Spleen (tissue), 11 donors: Measurements from ENCODE around the gene MYOD1. TPM values are rescaled to one million over a fixed set of nuclear protein-coding genes. Genes with fewer than 3 reads are reported as not detected.

Experiments
- DNase-seq: peaks from one replicate; pipeline ENCODE4 v3.0.0-alpha.2; 2020
- H3K27ac ChIP-seq, 8 donors: fragments of 200-600 bp; sonication (generic) in 7 of 8; 1 replicate in 4 of 8; 2 replicates in 4 of 8; pipeline versions ENCODE4 v1.5.0 to v1.8.0; 2016 to 2021; ENCODE audit warnings: inconsistent platforms in 4 of 8, mild to moderate bottlenecking in 4 of 8, moderate library complexity in 1 of 8
- H3K27me3 ChIP-seq, 7 donors: fragments of 200-600 bp; sonication (generic) in 6 of 7; replicated peaks in 1 of 7; 1 replicate in 4 of 7; 2 replicates in 3 of 7; pipeline versions ENCODE4 v1.5.0 to v1.8.0; 2016 to 2021; ENCODE audit warnings: inconsistent platforms in 3 of 7, mild to moderate bottlenecking in 1 of 7
- H3K36me3 ChIP-seq, 6 donors: fragments of 200-600 bp; sonication (generic) in 5 of 6; 1 replicate in 4 of 6; 2 replicates in 2 of 6; pipeline versions ENCODE4 v1.5.0 to v1.8.0; 2016 to 2021; ENCODE audit warnings: inconsistent platforms in 2 of 6
- H3K4me1 ChIP-seq, 6 donors: fragments of 200-600 bp; sonication (generic) in 5 of 6; 1 replicate in 3 of 6; 2 replicates in 3 of 6; pipeline versions ENCODE4 v1.5.0 to v1.8.0; 2016 to 2021; ENCODE audit warnings: inconsistent platforms in 3 of 6
- H3K4me3 ChIP-seq, 8 donors: fragments of 200-600 bp; sonication (generic) in 7 of 8; 1 replicate in 4 of 8; 2 replicates in 4 of 8; pipeline versions ENCODE4 v1.5.0 to v1.8.0; 2016 to 2021; ENCODE audit warnings: inconsistent platforms in 4 of 8, mild to moderate bottlenecking in 4 of 8, moderate library complexity in 2 of 8
- H3K9me3 ChIP-seq, 8 donors: fragments of 200-600 bp; sonication (generic) in 7 of 8; 1 replicate in 4 of 8; 2 replicates in 4 of 8; pipeline versions ENCODE4 v1.5.0 to v1.8.0; 2016 to 2021; ENCODE audit warnings: inconsistent platforms in 4 of 8
- CTCF ChIP-seq, 11 experiments: fragments of 200-600 bp in 7 of 11; fragments of 450-650 bp in 4 of 11; sonication (generic) in 4 of 11; IDR thresholded peaks in 8 of 11; conservative IDR thresholded peaks in 3 of 11; 1 replicate in 7 of 11; 2 replicates in 4 of 11; pipeline versions ENCODE4 v1.4.0 to v1.8.0; 2016 to 2021; ENCODE audit warnings: antibody characterized with exemption in 11 of 11, inconsistent platforms in 4 of 11, mild to moderate bottlenecking in 1 of 11
- POLR2A ChIP-seq, 3 donors: fragments of 450-650 bp; IDR thresholded peaks; one replicate each; pipeline ENCODE4 v1.5.1; 2017; ENCODE audit warnings: antibody characterized with exemption in 3 of 3, mild to moderate bottlenecking in 1 of 3
- POLR2AphosphoS5 ChIP-seq, 3 donors: sonication (generic); formaldehyde crosslinking; IDR thresholded peaks; one replicate each; pipeline ENCODE4 v1.5.1; 2017; ENCODE audit warnings: antibody characterized with exemption in 3 of 3
- WGBS, 5 donors: extraction: QIAGEN DNeasy Blood & Tissue Kit in 3 of 5; methylation state at CpG; one replicate each; pipeline versions ENCODE4 v1.1.5 to v1.1.7; 2013 to 2018; 5-methylcytosine and 5-hydroxymethylcytosine counted together
- intact Hi-C: fragments of 100-400 bp; cut with DNase I; formaldehyde crosslinking; loops from one replicate; pipeline ENCODE4 v1.15.0; 2023; ENCODE audit warnings: low total_unique reads
- polyA plus RNA-seq, 3 donors: library from polyadenylated mRNA; stranded (reverse); fragments of 200-250 nt; gene quantifications; one replicate each; pipeline ENCODE4 v1.2.1, GENCODE V29; 2013
- total RNA-seq, 7 donors: library from RNA; depleted of rRNA in 3 of 7; stranded (reverse); fragments of >200 nt in 3 of 7; fragmentation: NEBNext Ultra II Directional in 4 of 7; extraction: Animal tissue kit (Norgen Biotek cat#: 25700) in 4 of 7; gene quantifications; one replicate each; pipeline versions ENCODE4 v1.1.0 to v1.2.1, GENCODE V29; 2016 to 2021
- donor health status: healthy with polysubstance abuse.
- donor health status: DM: no; HTN: no; CAD: no; lungs with moderate emphysema.
- donor health status: DM: no; HTN: no; CAD: no.
- donor health status: Bipolar disorder and iron deficiency.
- donor health status: healthy.
- donor health status: DM: no; HTN: no; CAD: no.
- donor health status: DM: yes; HTN: yes; CAD: no.

MYOD1 gene
- total and polyA plus RNA-seq, 10 donors: 0.04 TPM; not detected in 9

- Histone ChIP-seq H3K4me3 (no peak overlapping the region), H3K27me3 (peaks cover 0 to 4% (median 0%) of the 10 kb centered on the region in 7 donors), H3K4me1 (no peaks in the 10 kb centered on the region), H3K36me3 (no peaks in the 10 kb centered on the region), H3K27ac (no peak overlapping the region), H3K9me3 (no peaks in the 10 kb centered on the region)
- peak; percentile 67 for DNase-seq
- intact Hi-C loops: no loop called here
- WGBS, 5 donors: 80 to 84% (median 81%) methylated on average over 6 to 9 of the region's 9 CpGs
- TF ChIP-seq POLR2A (IDR thresholded peaks at IDR 0.05) (no peak), POLR2AphosphoS5 (IDR thresholded peaks at IDR 0.05) (no peak), CTCF (IDR thresholded peaks at IDR 0.05 in 8 of 11, conservative IDR thresholded peaks at IDR 0.05 in 3 of 11) (no peak)
Measured at GRCh38 chr11:17770048-17770652, 50.8 kb downstream of the MYOD1 start.

GRCh38 chr11:17770917-17771316 lies 51.5 kb downstream of the MYOD1 start:
- Histone ChIP-seq H3K36me3 (no peaks in the 10 kb centered on the region), H3K4me1 (no peaks in the 10 kb centered on the region), H3K9me3 (no peaks in the 10 kb centered on the region), H3K4me3 (no peak overlapping the region), H3K27ac (no peak overlapping the region), H3K27me3 (no peaks in the 10 kb centered on the region)
- TF ChIP-seq POLR2A (IDR thresholded peaks at IDR 0.05): no peak
- TF ChIP-seq POLR2AphosphoS5 (IDR thresholded peaks at IDR 0.05): no peak
- no peak for TF ChIP-seq CTCF (IDR thresholded peaks at IDR 0.05 in 8 of 11, conservative IDR thresholded peaks at IDR 0.05 in 3 of 11)
- intact Hi-C loops: no loop called here
- DNase-seq: no peak

GRCh38 chr11:17771415-17771814 lies 52.0 kb downstream of the MYOD1 start:
- intact Hi-C loops: no loop called here
- Histone ChIP-seq H3K27me3 (no peaks in the 10 kb centered on the region), H3K9me3 (no peaks in the 10 kb centered on the region), H3K27ac (no peak overlapping the region), H3K4me3 (no peak overlapping the region), H3K4me1 (no peaks in the 10 kb centered on the region), H3K36me3 (no peaks in the 10 kb centered on the region)
- DNase-seq: no peak
- no peak for TF ChIP-seq CTCF (IDR thresholded peaks at IDR 0.05 in 8 of 11, conservative IDR thresholded peaks at IDR 0.05 in 3 of 11)
- TF ChIP-seq POLR2AphosphoS5 (IDR thresholded peaks at IDR 0.05): no peak
- TF ChIP-seq POLR2A (IDR thresholded peaks at IDR 0.05): no peak
- 90 to 94% (median 92%) methylated on average over 17 of the region's 17 CpGs for WGBS, 5 donors

Other genes starting within 250 kb of the MYOD1 start
- 1 to 10 TPM in 1 of 7 donors, under 1 TPM in 4, not detected in 2; 0.26 to 1.3 (median 0.52) TPM for gene ABCC8, start 242.7 kb upstream of the MYOD1 start, total RNA-seq
- under 1 TPM; 0.42 to 0.61 (median 0.44) TPM for gene ABCC8, start 242.7 kb upstream of the MYOD1 start, polyA plus RNA-seq
- not detected for gene USH1C, start 175.2 kb upstream of the MYOD1 start, total RNA-seq
- gene USH1C, start 175.2 kb upstream of the MYOD1 start, polyA plus RNA-seq: under 1 TPM in 1 of 3 donors, not detected in 2; 0.12 TPM
- gene OTOG, start 172.3 kb upstream of the MYOD1 start, total RNA-seq: not detected
- not detected for gene OTOG, start 172.3 kb upstream of the MYOD1 start, polyA plus RNA-seq
- not detected for gene KCNC1, start 15.2 kb downstream of the MYOD1 start, total RNA-seq
- gene KCNC1, start 15.2 kb downstream of the MYOD1 start, polyA plus RNA-seq: not detected